ENCODE data around the gene GRIK3. TPM values are rescaled to one million over a fixed set of nuclear protein-coding genes. Genes with fewer than 3 reads are reported as not detected.

GRIK3 gene
- total and polyA plus RNA-seq, 3 donors from 2014 or later = 0.99 to 6.3 (median 3.1) TPM

DNA sequence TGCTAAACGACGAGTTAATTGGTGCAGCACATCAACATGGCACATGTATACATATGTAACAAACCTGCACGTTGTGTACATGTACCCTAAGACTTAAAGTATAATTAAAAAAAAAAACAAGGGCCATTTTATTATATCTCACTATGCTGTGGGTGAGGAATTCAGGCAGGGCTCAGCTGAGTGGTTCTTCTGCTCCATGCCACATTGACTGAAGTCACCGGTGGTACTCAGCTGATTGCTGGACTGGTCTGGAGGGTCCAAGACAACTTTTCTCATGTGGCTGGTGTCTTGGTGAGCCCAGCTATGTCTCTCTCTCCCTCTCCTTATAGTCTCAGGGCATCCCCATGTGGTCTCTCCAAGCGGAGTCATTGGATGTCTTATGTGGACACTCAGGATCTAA lies 275.0 kb downstream of the GRIK3 start:
- H3K4me1 ChIP-seq = no peaks in the 10 kb centered on the region
- H3K36me3 ChIP-seq (ENCODE audit: low read depth, missing control alignments) = no peaks in the 10 kb centered on the region
- no peaks in the 10 kb centered on the region for H3K9me3 ChIP-seq
- H3K4me3 ChIP-seq = no peak overlapping the region
- WGBS, 2 donors = 95% methylated on average over 5 of the region's 5 CpGs
- no peak for TF ChIP-seq POLR2A (IDR thresholded peaks at IDR 0.05)
- TF ChIP-seq, protein P1, sequence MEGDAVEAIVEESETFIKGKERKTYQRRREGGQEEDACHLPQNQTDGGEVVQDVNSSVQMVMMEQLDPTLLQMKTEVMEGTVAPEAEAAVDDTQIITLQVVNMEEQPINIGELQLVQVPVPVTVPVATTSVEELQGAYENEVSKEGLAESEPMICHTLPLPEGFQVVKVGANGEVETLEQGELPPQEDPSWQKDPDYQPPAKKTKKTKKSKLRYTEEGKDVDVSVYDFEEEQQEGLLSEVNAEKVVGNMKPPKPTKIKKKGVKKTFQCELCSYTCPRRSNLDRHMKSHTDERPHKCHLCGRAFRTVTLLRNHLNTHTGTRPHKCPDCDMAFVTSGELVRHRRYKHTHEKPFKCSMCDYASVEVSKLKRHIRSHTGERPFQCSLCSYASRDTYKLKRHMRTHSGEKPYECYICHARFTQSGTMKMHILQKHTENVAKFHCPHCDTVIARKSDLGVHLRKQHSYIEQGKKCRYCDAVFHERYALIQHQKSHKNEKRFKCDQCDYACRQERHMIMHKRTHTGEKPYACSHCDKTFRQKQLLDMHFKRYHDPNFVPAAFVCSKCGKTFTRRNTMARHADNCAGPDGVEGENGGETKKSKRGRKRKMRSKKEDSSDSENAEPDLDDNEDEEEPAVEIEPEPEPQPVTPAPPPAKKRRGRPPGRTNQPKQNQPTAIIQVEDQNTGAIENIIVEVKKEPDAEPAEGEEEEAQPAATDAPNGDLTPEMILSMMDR (IDR thresholded peaks at IDR 0.05) = no peak
- DNase-seq = no peak
- H3K27me3 ChIP-seq = no peaks in the 10 kb centered on the region
- intact Hi-C loops (cut with DNase I; ENCODE audit: low total_unique reads) = no loop called here
- H3K27ac ChIP-seq = no peak overlapping the region

DNA sequence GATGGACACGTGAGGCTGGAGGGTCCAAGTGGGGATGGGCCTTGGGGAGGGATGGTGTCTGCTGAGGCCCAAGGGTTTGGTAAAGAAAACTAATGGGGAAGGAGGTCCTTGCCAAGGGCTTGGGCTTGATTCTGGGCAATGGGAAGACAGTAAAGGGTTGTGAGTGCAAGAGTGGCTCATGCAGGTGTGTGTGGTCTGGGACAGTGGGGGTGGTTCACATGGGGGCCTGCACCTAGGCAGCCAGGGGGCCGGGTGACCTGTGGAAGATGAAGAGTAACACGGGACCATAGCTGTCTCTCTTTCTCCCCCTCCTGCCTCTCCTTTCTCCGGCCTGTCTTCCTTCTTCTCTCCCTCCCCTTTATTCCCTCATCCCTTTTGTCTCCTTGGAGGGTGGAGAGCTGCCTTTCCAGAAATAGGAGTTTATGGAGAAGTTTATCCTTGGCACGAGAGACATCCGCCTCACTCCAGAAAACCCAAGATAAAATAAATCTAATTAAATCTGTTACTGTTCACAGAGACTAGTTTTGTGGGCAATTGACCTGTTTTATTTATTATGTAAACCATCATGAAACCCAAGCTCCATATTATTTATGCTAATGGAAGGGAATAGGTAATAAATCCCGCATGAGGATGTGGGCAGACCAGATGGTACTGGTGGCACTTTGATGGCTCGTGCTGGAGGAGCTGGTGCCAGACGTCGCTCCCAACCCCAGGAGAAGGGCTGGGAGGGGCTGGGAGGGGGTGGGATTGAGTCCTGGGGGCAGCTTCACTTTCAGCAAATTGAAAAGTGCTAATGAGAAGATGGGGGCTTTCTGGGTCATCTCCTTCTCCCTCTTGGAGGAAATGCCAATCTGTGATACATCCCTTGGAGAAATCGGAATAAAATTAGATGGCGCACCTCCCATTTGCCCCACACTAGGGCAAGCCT lies 278.7 kb downstream of the GRIK3 start:
- intact Hi-C loops (cut with DNase I; ENCODE audit: low total_unique reads) = no loop called here
- TF ChIP-seq POLR2A (IDR thresholded peaks at IDR 0.05) = no peak
- TF ChIP-seq, protein P1 (IDR thresholded peaks at IDR 0.05) = no peak
- DNase-seq = no peak
- Histone ChIP-seq H3K4me1 (no peaks in the 10 kb centered on the region), H3K4me3 (no peak overlapping the region), H3K9me3 (no peaks in the 10 kb centered on the region), H3K36me3 (ENCODE audit: low read depth, missing control alignments) (no peaks in the 10 kb centered on the region), H3K27me3 (no peaks in the 10 kb centered on the region), H3K27ac (no peak overlapping the region)
- 88 to 90% methylated on average over 12 of the region's 12 CpGs for WGBS, 2 donors

DNA sequence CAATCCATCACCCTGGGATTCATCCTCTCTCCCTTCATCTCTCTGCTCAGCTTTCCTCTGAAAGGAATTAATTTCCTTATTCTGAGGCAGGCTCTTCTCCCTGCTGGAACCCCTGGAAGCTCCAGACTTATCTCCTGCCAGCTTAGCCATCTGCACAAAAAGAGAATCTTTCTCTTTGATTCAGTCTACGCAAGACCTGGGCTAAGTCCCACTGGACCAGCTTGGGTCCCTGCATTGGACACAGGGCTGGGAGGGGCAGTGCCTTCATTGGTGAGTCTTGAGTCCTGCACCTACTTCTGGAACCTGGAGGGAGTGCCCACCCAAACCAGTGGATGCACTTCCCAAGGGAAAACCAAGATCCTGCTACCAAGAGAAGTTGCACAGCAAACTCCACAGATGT lies 279.9 kb downstream of the GRIK3 start:
- Histone ChIP-seq H3K36me3 (ENCODE audit: low read depth, missing control alignments) (no peaks in the 10 kb centered on the region), H3K9me3 (no peaks in the 10 kb centered on the region), H3K27ac (no peak overlapping the region), H3K4me1 (no peaks in the 10 kb centered on the region), H3K27me3 (no peaks in the 10 kb centered on the region), H3K4me3 (no peak overlapping the region)
- 92 to 100% methylated on average over 1 of the region's 1 CpG for WGBS, 2 donors
- TF ChIP-seq POLR2A (IDR thresholded peaks at IDR 0.05) = no peak
- TF ChIP-seq, protein P1 (IDR thresholded peaks at IDR 0.05) = no peak
- DNase-seq = no peak
- intact Hi-C loops (cut with DNase I; ENCODE audit: low total_unique reads) = no loop called here

DNA sequence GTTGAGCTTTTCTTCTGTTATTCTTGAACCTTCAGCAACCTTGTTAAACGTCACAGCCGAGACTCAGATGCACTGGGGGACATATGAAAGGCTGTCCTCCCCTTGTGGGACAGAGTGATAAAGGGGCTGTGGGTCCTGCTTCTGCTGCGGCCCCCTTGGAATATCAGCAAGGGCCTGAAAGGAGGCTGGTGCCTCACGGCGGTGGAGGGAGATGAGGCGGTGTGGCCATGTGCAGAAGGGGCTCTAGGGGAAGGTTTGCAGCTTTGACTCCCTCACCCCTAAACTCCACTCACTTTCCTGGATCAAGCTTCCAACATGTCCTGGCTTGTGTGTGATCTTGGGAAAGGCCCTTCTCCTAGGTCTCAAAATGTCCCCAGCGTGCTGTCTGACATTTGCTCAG lies 280.9 kb downstream of the GRIK3 start:
- Histone ChIP-seq H3K36me3 (ENCODE audit: low read depth, missing control alignments) (no peaks in the 10 kb centered on the region), H3K4me3 (no peak overlapping the region), H3K9me3 (no peaks in the 10 kb centered on the region), H3K27ac (no peak overlapping the region), H3K27me3 (no peaks in the 10 kb centered on the region), H3K4me1 (no peaks in the 10 kb centered on the region)
- WGBS, 2 donors = 56 to 83% methylated on average over 3 to 7 of the region's 7 CpGs
- intact Hi-C loops (cut with DNase I; ENCODE audit: low total_unique reads) = no loop called here
- no peak for DNase-seq
- TF ChIP-seq, protein P1 (IDR thresholded peaks at IDR 0.05) = no peak
